GM18502 (cell line): Measurements from ENCODE around the gene RPS6KA6.

Source experiments
- ATAC-seq: cut with Tn5 transposase; IDR thresholded peaks from one replicate; pipeline ENCODE4 v1.9.1; 2021; ENCODE audit warnings: mild to moderate bottlenecking; ENCODE audit not compliant: unreplicated experiment, poor library complexity

Gene RPS6KA6

GRCh38 chrX:84044051-84044450 is 143.9 kb downstream of the RPS6KA6 start:
- no peak for ATAC-seq
